HepG2 (cell line): ENCODE measurements around the gene HMGCS2. TPM values are rescaled to one million over a fixed set of nuclear protein-coding genes. Genes with fewer than 3 reads are reported as not detected.

ENCODE experiments used
- HNF4A ChIP-seq: sonication (generic); formaldehyde crosslinking; IDR thresholded peaks from 2 replicates; pipeline ENCODE4 v1.4.0; 2020; ENCODE audit warnings: missing genetic modification reagents
- HOXD1 ChIP-seq: sonication (generic); formaldehyde crosslinking; IDR thresholded peaks from 2 replicates; pipeline ENCODE4 v1.5.0; 2020; ENCODE audit warnings: missing genetic modification reagents
- KAT8 ChIP-seq: IDR thresholded peaks from 2 replicates; pipeline ENCODE4 v1.6.1; 2016; ENCODE audit warnings: missing genetic modification reagents, missing compliant biosample characterization
- KMT2A ChIP-seq: sonication (generic); formaldehyde crosslinking; IDR thresholded peaks from 2 replicates; pipeline ENCODE4 v1.4.0; 2020; ENCODE audit warnings: missing genetic modification reagents
- NBN ChIP-seq: fragments of 450-650 bp; conservative IDR thresholded peaks from 2 replicates; pipeline ENCODE4 v1.6.1; 2017
- NKX3-1 ChIP-seq: sonication (generic); formaldehyde crosslinking; IDR thresholded peaks from 2 replicates; pipeline ENCODE4 v1.5.0; 2020; ENCODE audit warnings: missing genetic modification reagents
- PAX8 ChIP-seq: sonication (generic); formaldehyde crosslinking; IDR thresholded peaks from 2 replicates; pipeline ENCODE4 v1.8.0; 2022; ENCODE audit warnings: mild to moderate bottlenecking, missing genetic modification reagents, borderline replicate concordance
- PCBP2 ChIP-seq: fragments of 200-400 bp; formaldehyde crosslinking; optimal IDR thresholded peaks from 2 replicates; pipeline ENCODE3; 2018; ENCODE audit warnings: low read length, low read depth; ENCODE audit not compliant: poor library complexity, severe bottlenecking
- POLR2G ChIP-seq: fragments of 200-400 bp; formaldehyde crosslinking; IDR thresholded peaks from 2 replicates; pipeline ENCODE4 v1.6.1; 2018; ENCODE audit warnings: mild to moderate bottlenecking, low read depth, low read length, moderate library complexity
- RBM22 ChIP-seq: fragments of 200-400 bp; formaldehyde crosslinking; optimal IDR thresholded peaks from 2 replicates; pipeline ENCODE3; 2017; ENCODE audit warnings: mild to moderate bottlenecking, low read length, moderate library complexity
- SALL1 ChIP-seq: sonication (generic); formaldehyde crosslinking; IDR thresholded peaks from 2 replicates; pipeline ENCODE4 v1.8.0; 2022; ENCODE audit warnings: mild to moderate bottlenecking, missing genetic modification reagents
- SP4 ChIP-seq: sonication (generic); formaldehyde crosslinking; IDR thresholded peaks from 2 replicates; pipeline ENCODE4 v1.8.1; 2023; ENCODE audit warnings: mild to moderate bottlenecking, missing genetic modification reagents
- TARDBP ChIP-seq: sonication (generic); formaldehyde crosslinking; IDR thresholded peaks from 2 replicates; pipeline ENCODE4 v1.8.0; 2022; ENCODE audit warnings: mild to moderate bottlenecking, missing genetic modification reagents
- ZC3H4 ChIP-seq: sonication (generic); formaldehyde crosslinking; IDR thresholded peaks from 2 replicates; pipeline ENCODE4 v1.4.0; 2020; ENCODE audit warnings: missing genetic modification reagents, borderline replicate concordance
- ZNF230 ChIP-seq: sonication (generic); formaldehyde crosslinking; IDR thresholded peaks from 2 replicates; pipeline ENCODE4 v1.4.0; 2020; ENCODE audit warnings: mild to moderate bottlenecking, missing genetic modification reagents
- ZNF549 ChIP-seq: sonication (generic); formaldehyde crosslinking; IDR thresholded peaks from 2 replicates; pipeline ENCODE4 v1.5.0; 2020; ENCODE audit warnings: missing genetic modification reagents
- ZNF550 ChIP-seq: sonication (generic); formaldehyde crosslinking; IDR thresholded peaks from 2 replicates; pipeline ENCODE4 v1.4.0; 2020; ENCODE audit warnings: mild to moderate bottlenecking, missing genetic modification reagents, borderline replicate concordance
- ZNF619 ChIP-seq: sonication (generic); formaldehyde crosslinking; IDR thresholded peaks from 2 replicates; pipeline ENCODE4 v1.4.0; 2020; ENCODE audit warnings: mild to moderate bottlenecking, missing genetic modification reagents
- ZNF720 ChIP-seq: sonication (generic); formaldehyde crosslinking; IDR thresholded peaks from 2 replicates; pipeline ENCODE4 v1.4.0; 2020; ENCODE audit warnings: missing genetic modification reagents
- ZNF775 ChIP-seq: sonication (generic); formaldehyde crosslinking; IDR thresholded peaks from 2 replicates; pipeline ENCODE4 v1.4.0; 2020; ENCODE audit warnings: missing genetic modification reagents, mild to moderate bottlenecking, moderate library complexity, borderline replicate concordance
- ZNF780A ChIP-seq: sonication (generic); formaldehyde crosslinking; IDR thresholded peaks from 2 replicates; pipeline ENCODE4 v1.8.0; 2022; ENCODE audit warnings: mild to moderate bottlenecking, missing genetic modification reagents, moderate library complexity
- polyA plus RNA-seq, 8 experiments: library from polyadenylated mRNA; depleted of rRNA in 3 of 8; stranded (reverse) in 7 of 8; unstranded in 1 of 8; fragments of >200 nt; fragmentation: Illumina TruSeq in 4 of 8; extraction: Trizol in 4 of 8; gene quantifications; 2 replicates each; pipeline versions ENCODE4 v1.2.1 to v1.2.3, GENCODE V29; 2011 to 2016; ENCODE audit warnings: low read depth in 4 of 8, missing spikeins in 1 of 8, mixed read lengths in 1 of 8; ENCODE audit not compliant: insufficient read depth in 1 of 8
- total RNA-seq, 5 experiments: library from RNA; depleted of rRNA; stranded (reverse); fragments of >200 nt; fragmentation: Illumina TruSeq; extraction: Trizol; gene quantifications; 2 replicates each; pipeline ENCODE4 v1.2.3, GENCODE V29; 2016; ENCODE audit warnings: low read depth in 1 of 5
- TF ChIP-seq, protein P1 (sequence below): sonication (generic); formaldehyde crosslinking; IDR thresholded peaks from 2 replicates; pipeline ENCODE4 v1.8.1; 2022; ENCODE audit warnings: mild to moderate bottlenecking, missing genetic modification reagents
- TF ChIP-seq, protein P2 (sequence below): sonication (generic); formaldehyde crosslinking; IDR thresholded peaks from 2 replicates; pipeline ENCODE4 v1.5.0; 2020; ENCODE audit warnings: missing genetic modification reagents
- TF ChIP-seq, protein P3 (sequence below): sonication (generic); formaldehyde crosslinking; IDR thresholded peaks from 2 replicates; pipeline ENCODE4 v1.4.0; 2020; ENCODE audit warnings: low read depth, missing genetic modification reagents
- TF ChIP-seq, protein P4 (sequence below): sonication (generic); formaldehyde crosslinking; IDR thresholded peaks from 2 replicates; pipeline ENCODE4 v1.4.0; 2020; ENCODE audit warnings: missing genetic modification reagents

HMGCS2 gene
- total and polyA plus RNA-seq, 2 of the 13 experiments (the other 11 are each of a cell fraction or from before 2014, with no cell fraction given) = 0.44 to 1.5 TPM

DNA sequence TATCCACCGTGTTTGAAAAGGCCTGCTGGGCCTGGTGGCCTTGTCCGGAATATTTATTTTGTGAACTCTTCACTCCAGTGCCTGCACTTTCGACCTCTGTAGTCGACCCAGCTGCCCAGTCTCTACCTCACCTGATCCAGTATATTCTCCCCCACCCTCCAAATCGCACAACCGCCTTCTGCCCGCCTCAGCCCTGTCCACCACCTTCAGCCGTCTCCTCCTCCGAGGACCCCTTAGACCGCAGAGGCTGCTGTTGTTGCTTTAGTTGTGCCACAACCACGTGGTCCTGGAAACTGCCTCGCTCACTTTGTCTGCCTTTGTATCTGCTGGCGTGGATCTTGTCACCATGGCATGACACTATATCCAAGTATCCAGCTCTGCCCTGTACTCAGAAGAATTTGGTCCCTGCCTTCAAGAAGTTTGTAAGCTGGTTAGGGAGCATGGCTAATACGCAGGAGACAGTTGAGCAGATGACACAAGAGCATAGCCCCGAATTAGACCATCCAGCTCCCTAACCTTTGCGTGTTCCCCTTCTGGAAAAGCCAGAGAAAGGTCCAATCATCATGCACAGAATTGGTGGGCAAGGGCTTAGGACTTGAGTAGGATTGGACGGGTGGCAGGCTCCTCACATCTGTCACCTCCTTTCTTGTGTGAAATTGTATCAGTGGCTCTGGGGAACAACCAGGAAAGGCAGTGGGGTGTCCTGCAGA, 55.5 kb downstream of the HMGCS2 start (continued):
- TF ChIP-seq ZNF619 (CRISPR knock-in tag) (no peak), SP4 (no peak), NBN (no peak), ZNF230 (CRISPR knock-in tag) (0 out of 2 replicates have a peak, but pooled peaks have one; percentile 80), HOXD1 (no peak), TARDBP (no peak), RBM22 (peak; percentile 31), KMT2A (CRISPR knock-in tag) (no peak; the same call in 1 of the 2 replicates), ZNF549 (no peak), NKX3-1 (CRISPR knock-in tag) (no peak), ZNF550 (CRISPR knock-in tag) (no peak), ZC3H4 (CRISPR knock-in tag) (peak; percentile 76; the same call in 1 of the 2 replicates), PCBP2 (no peak), HNF4A (CRISPR knock-in tag) (0 out of 2 replicates have a peak, but pooled peaks have one; percentile 1), POLR2G (0 out of 2 replicates have a peak, but pooled peaks have one; percentile 27), PAX8 (CRISPR knock-in tag) (0 out of 2 replicates have a peak, but pooled peaks have one; percentile 48), SALL1 (no peak; the same call in 1 of the 2 replicates), ZNF780A (no peak), ZNF775 (0 out of 2 replicates have a peak, but pooled peaks have one; percentile 43), KAT8 (CRISPR knock-in tag) (no peak), ZNF720 (CRISPR knock-in tag) (no peak)
- TF ChIP-seq, protein P1, sequence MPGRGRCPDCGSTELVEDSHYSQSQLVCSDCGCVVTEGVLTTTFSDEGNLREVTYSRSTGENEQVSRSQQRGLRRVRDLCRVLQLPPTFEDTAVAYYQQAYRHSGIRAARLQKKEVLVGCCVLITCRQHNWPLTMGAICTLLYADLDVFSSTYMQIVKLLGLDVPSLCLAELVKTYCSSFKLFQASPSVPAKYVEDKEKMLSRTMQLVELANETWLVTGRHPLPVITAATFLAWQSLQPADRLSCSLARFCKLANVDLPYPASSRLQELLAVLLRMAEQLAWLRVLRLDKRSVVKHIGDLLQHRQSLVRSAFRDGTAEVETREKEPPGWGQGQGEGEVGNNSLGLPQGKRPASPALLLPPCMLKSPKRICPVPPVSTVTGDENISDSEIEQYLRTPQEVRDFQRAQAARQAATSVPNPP (CRISPR knock-in tag) = no peak
- TF ChIP-seq, protein P2, sequence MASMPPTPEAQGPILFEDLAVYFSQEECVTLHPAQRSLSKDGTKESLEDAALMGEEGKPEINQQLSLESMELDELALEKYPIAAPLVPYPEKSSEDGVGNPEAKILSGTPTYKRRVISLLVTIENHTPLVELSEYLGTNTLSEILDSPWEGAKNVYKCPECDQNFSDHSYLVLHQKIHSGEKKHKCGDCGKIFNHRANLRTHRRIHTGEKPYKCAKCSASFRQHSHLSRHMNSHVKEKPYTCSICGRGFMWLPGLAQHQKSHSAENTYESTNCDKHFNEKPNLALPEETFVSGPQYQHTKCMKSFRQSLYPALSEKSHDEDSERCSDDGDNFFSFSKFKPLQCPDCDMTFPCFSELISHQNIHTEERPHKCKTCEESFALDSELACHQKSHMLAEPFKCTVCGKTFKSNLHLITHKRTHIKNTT (CRISPR knock-in tag) = no peak
- TF ChIP-seq, protein P3, sequence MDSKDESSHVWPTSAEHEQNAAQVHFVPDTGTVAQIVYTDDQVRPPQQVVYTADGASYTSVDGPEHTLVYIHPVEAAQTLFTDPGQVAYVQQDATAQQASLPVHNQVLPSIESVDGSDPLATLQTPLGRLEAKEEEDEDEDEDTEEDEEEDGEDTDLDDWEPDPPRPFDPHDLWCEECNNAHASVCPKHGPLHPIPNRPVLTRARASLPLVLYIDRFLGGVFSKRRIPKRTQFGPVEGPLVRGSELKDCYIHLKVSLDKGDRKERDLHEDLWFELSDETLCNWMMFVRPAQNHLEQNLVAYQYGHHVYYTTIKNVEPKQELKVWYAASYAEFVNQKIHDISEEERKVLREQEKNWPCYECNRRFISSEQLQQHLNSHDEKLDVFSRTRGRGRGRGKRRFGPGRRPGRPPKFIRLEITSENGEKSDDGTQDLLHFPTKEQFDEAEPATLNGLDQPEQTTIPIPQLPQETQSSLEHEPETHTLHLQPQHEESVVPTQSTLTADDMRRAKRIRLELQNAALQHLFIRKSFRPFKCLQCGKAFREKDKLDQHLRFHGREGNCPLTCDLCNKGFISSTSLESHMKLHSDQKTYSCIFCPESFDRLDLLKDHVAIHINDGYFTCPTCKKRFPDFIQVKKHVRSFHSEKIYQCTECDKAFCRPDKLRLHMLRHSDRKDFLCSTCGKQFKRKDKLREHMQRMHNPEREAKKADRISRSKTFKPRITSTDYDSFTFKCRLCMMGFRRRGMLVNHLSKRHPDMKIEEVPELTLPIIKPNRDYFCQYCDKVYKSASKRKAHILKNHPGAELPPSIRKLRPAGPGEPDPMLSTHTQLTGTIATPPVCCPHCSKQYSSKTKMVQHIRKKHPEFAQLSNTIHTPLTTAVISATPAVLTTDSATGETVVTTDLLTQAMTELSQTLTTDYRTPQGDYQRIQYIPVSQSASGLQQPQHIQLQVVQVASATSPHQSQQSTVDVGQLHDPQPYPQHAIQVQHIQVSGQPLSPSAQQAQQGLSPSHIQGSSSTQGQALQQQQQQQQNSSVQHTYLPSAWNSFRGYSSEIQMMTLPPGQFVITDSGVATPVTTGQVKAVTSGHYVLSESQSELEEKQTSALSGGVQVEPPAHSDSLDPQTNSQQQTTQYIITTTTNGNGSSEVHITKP (CRISPR knock-in tag) = no peak
- TF ChIP-seq, protein P4, sequence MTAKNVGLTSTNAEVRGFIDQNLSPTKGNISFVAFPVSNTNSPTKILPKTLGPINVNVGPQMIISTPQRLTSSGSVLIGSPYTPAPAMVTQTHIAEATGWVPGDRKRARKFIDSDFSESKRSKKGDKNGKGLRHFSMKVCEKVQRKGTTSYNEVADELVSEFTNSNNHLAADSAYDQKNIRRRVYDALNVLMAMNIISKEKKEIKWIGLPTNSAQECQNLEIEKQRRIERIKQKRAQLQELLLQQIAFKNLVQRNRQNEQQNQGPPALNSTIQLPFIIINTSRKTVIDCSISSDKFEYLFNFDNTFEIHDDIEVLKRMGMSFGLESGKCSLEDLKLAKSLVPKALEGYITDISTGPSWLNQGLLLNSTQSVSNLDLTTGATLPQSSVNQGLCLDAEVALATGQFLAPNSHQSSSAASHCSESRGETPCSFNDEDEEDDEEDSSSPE = no peak
